Measurements from ENCODE around the gene SAP130.

SAP130 gene

GRCh38 chr2:128026448-128027277 lies 1.2 kb downstream of the SAP130 start:
- DNase-seq (ENCODE audit: low read depth in 1 of 2, low spot score in 1 of 2): no peak

DNA sequence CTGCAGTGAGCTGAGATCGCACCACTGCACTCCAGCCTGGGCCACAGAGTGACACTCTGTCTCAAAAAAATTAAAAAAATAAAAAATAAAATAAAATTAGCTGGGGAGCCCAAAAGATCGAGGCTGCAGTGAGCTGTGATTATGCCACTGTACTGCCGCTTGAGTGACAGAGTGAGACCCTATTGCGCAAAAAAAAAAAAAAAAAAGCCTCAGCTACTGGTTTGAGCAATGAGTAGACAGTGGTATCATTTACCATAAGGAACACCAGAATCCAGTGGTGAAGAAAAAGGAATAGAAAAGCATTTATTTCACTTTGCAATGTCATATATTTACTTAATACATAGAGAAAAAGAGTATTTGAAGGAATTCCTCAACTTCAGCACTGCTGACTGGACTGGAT lies 3.0 kb downstream of the SAP130 start:
- no peak for DNase-seq (ENCODE audit: low read depth in 1 of 2, low spot score in 1 of 2)

DNA sequence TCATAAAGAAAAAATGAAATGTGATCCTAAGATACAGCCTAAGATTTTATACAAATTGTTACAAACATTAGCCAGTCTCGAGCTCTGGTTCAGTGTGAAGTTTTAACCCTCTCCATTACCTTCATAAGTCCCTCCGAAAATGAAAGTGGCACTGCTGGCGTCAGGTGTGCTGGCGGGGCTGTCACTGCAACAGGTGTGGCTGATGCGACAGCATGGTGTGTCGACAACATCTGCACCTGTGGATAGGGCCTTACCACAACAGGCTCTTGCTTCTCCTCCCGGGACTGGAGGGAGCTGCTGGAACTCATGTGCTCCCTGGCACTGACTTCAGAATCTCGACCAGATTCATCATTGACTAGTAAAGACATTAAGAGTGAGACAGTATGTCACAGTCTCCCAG lies 10.3 kb downstream of the SAP130 start:
- no peak for DNase-seq (ENCODE audit: low read depth in 1 of 2, low spot score in 1 of 2)

DNA sequence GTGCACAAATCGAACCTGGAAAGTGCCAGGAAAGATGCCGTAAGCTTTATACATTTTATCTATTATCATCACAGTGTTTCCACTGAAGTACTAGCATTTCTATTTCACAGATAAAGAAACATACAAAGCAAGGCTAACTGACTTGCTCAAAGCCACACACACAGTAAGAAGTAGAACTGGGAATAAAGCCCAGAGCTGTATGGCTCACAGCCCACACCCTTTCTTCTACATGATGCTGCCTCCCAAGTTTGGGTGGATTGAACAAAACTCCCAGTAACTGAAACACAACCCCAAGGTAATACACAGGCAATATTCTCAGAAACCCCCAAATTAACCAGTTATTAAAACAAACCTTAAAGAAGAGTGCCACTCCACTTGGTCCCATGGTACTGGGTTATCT lies 11.2 kb downstream of the SAP130 start:
- no peak for DNase-seq (ENCODE audit: low read depth in 1 of 2, low spot score in 1 of 2)

GRCh38 chr2:128012698-128013097 lies 15.2 kb downstream of the SAP130 start:
- no peak for DNase-seq (ENCODE audit: low read depth in 1 of 2, low spot score in 1 of 2)

DNA sequence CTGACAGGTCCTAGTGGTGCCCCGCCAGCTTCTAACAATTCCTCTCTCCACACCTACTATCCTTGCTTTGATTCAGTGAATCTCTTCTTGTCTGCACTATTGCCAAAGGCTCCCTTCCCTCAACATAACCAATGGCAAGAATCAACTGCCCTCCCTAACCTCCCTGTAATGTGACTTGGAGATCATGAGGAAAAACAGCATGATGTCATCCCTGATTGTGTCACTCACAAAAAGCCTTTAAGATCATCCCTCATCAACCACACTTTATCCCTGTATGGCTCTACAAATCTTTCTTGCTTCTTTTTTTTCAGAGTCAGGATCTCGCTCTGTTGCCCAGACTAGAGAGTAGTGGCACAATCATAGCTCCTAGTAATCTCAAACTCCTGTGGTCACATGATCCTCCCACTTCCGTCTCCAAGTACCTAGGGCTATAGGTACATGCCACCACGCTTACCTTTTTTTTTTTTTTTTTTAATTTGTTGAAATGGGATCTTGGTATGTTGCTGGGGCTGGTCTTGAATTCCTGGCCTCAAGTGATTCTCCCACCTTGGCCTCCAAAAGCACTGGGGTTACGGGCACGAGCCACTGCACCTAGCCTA lies 19.7 kb downstream of the SAP130 start:
- no peak for DNase-seq (ENCODE audit: low read depth in 1 of 2, low spot score in 1 of 2)

GRCh38 chr2:128004509-128004908 lies 23.4 kb downstream of the SAP130 start:
- no peak for DNase-seq (ENCODE audit: low read depth in 1 of 2, low spot score in 1 of 2)

DNA sequence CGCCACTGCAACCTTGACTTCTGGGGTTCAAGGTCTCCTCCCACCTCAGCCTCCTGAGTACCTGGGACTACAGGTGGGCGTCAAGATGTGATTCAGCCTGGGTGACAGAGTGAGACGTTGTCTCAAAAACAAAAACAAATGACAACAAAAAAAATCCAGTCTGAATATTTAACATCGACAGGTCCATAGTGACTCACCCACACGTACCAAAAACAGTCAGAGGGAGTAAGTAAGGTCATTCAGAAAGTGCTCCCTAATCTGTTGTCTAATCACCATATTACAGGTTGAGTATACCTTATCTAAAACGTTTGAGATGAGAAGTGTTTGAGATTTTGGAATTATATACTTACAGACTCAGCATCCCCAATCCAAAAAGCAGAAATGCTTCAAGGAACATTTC lies 24.4 kb downstream of the SAP130 start:
- no peak for DNase-seq (ENCODE audit: low read depth in 1 of 2, low spot score in 1 of 2)

- DNase-seq (ENCODE audit: low read depth in 1 of 2, low spot score in 1 of 2): no peak
These were observed 31.7 kb downstream of the SAP130 start for GRCh38 chr2:127996160-127996559.

DNA sequence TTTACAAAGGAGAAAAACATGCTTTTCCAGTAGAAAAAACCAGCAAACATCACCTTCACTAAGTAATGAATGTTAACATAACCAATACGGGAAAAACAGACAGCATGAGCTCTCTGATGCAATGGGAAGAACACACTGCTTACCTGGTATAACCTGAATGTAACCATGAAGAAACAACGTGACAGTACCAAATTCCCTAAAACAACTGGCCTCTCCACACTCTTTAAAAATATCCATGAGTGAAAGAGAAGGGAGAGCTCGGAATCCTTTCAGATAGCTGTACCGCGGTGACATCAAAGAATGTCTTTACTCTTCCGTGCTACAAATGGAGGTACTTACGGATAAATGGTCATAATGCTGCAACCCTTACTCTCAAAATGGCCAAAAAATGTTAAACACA lies 32.1 kb downstream of the SAP130 start:
- no peak for DNase-seq (ENCODE audit: low read depth in 1 of 2, low spot score in 1 of 2)

- no peak for DNase-seq (ENCODE audit: low read depth in 1 of 2, low spot score in 1 of 2)
These were observed 34.2 kb downstream of the SAP130 start for GRCh38 chr2:127993659-127994058.

- DNase-seq (ENCODE audit: low read depth in 1 of 2, low spot score in 1 of 2): no peak
These were observed 36.1 kb downstream of the SAP130 start for GRCh38 chr2:127991742-127992141.

DNA sequence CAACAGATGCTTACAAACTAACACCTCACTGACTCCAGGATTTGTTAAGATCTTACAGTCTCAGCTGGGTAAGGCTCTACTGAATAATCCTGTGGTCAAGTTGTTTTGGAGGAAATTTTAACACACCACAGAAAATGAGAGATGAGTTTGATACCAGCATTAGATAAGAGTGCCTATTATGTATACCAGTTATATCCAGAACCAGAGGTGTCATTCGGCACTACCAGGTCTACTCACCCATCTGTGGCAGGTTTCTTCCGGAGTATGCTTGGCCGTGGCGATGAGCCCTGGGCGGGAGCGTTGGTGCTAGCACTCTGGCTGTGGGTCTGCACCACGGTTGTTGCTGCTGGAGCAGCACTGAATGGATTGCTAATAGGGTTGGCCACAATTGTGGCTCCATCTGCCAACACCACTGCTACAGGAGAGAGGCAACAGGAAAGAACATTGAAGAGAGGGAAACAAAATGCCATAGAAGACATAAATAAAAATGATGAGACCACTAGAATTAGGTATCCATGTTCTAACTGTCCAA lies 41.2 kb downstream of the SAP130 start:
- no peak for DNase-seq (ENCODE audit: low read depth in 1 of 2, low spot score in 1 of 2)

DNA sequence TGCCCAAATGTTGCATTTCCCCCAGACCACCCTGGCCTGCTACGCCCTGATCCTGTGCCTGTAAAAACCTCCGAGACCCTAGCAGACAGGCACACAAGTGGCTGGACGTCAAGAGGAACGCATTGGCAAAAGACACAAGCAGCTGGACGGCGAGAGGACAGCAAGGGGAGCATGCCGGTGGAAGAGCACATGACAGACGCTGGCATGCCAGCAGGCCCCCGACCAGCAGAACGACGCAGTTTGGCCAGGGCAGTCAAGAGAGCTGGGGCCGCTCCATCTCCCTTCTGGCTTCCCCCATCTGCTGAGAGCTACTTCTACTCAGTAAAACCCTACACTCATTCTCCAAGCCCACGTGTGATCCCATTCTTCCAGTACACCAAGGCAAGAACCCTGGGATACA lies 42.1 kb downstream of the SAP130 start:
- DNase-seq (ENCODE audit: low read depth in 1 of 2, low spot score in 1 of 2): no peak

GRCh38 chr2:127985026-127985734 lies 42.7 kb downstream of the SAP130 start:
- DNase-seq (ENCODE audit: low read depth in 1 of 2, low spot score in 1 of 2): no peak

DNA sequence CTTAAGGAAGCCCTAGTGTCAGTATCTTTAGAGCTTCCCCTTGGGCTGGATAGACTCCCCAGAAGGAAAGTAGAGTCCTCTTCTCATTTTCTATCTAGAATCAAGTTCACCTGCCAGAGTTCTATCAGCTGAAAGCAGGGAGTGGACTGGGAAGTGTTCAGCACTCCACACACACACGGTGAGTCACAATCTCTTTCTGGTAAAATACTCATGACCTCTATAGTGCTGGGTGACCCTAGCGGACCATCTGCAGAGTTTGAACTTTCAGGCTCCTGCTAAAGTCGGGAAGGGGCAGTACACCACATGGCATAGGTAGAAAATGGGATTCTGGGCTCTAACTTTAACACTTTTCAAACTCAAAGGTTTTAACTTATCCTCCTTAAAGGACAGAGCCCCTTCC lies 43.3 kb downstream of the SAP130 start:
- no peak for DNase-seq (ENCODE audit: low read depth in 1 of 2, low spot score in 1 of 2)

DNA sequence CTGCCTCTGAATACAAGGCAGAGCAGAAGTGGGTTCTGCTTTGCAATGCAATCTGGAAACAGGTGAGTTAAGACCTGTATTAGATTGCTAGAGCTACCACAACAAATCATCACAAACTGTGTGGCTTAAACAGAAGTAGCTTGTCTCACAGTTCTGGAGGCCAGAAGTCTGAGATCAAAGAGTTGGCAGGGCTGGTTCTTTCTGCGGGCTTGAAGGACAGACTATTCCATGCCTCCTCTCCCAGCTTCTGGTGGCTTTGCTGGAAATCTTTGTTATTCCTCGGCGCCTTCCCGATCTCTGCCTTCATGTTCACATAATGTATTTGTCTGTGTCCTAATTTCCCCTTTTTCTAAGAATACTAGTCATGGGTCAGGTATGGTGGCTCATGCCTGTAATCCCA lies 58.4 kb downstream of the SAP130 start:
- DNase-seq (ENCODE audit: low read depth in 1 of 2, low spot score in 1 of 2): no peak

GRCh38 chr2:127968610-127969339 lies 59.1 kb downstream of the SAP130 start:
- DNase-seq (ENCODE audit: low read depth in 1 of 2, low spot score in 1 of 2): no peak

GRCh38 chr2:127961729-127962128 lies 66.1 kb downstream of the SAP130 start:
- no peak for DNase-seq (ENCODE audit: low read depth in 1 of 2, low spot score in 1 of 2)

- no peak for DNase-seq (ENCODE audit: low read depth in 1 of 2, low spot score in 1 of 2)
These were observed 70.6 kb downstream of the SAP130 start for GRCh38 chr2:127957240-127957639.

- no peak for DNase-seq (ENCODE audit: low read depth in 1 of 2, low spot score in 1 of 2)
These were observed 73.0 kb downstream of the SAP130 start for GRCh38 chr2:127954857-127955256.

Measured in activated CD4-positive, alpha-beta T cell treated with anti-CD3 and anti-CD28 coated beads, Interleukin-2, amount 50 U/mL, for 24 hours (primary cell).